NK-92 (cell line): ENCODE results near the gene SSUH2.
"Not testable (repeated sequence)": the region's sequence is repeated elsewhere in the genome, so short reads cannot be mapped to it uniquely, and the experiment has no call there.

Experiments used
- DNase-seq: peaks from one replicate; lab custom pipeline; 2025; ENCODE audit not compliant: unreplicated experiment; lab: John Stamatoyannopoulos, UW

Gene SSUH2

GRCh38 chr3:8644748-8645390 lies at the start of gene SSUH2:
Gene SSUH2 (minus strand): TSS chr3:8644798. CDS start chr3:8644758, 40 bp downstream.
- no peak for DNase-seq

DNA sequence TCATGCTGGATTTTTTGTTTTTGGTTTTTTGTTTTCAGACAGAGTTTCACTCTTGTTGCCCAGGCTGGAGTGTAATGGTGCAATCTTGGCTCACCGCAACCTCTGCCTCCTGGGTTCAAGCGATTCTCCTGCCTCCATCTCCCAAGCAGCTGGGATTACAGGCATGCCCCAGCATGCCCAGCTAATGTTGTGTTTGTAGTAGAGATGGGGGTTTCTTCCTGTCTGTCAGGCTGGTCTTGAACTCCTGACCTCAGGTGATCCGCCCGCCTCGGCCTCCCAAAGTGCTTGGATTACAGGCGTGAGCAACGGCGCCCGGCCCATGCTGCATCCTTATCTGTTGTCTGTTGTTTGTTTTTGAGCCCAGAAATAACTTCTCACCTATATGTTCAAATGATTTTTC lies 46.7 kb upstream of the SSUH2 start:
- DNase-seq, result not testable (repeated sequence)

GRCh38 chr3:8684992-8685391 lies 40.4 kb upstream of the SSUH2 start:
- DNase-seq, result not testable (repeated sequence)

DNA sequence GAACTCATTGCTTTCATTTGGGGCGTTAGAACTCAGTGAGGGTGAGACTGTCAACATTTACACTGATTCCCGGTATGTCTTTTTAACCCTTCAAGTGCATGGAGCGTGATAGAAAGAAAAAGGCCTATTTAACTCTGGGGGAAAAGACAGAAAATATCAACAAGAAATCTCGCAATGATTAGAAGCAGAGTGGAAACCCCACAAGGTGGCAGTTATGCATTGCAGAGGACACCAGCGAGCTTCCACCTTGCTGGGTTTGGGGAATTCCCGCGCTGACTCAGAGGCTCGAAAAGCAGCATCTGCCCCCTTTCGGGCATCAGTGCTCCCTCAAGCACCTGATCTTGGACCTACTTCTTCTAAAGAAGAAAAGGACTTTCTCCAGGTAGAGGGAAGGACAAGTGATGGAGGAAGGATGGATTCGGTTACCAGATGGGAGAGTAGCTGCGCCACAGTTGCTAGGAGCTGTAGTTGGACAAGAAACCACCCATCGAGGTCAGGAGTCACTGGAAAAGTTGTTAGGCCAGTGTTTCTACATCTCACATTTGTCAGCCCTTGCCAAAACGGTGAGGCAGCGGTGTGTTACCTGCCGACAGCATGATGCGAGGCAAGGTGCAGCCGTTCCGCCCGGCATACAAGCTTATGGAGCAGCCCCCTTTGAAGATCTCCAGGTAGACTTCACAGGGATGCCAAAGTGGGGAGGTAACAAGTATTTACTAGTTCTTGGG lies 38.4 kb upstream of the SSUH2 start:
- DNase-seq, result not testable (repeated sequence)

GRCh38 chr3:8681881-8682538 lies 37.4 kb upstream of the SSUH2 start:
- DNase-seq, result not testable (repeated sequence)

DNA sequence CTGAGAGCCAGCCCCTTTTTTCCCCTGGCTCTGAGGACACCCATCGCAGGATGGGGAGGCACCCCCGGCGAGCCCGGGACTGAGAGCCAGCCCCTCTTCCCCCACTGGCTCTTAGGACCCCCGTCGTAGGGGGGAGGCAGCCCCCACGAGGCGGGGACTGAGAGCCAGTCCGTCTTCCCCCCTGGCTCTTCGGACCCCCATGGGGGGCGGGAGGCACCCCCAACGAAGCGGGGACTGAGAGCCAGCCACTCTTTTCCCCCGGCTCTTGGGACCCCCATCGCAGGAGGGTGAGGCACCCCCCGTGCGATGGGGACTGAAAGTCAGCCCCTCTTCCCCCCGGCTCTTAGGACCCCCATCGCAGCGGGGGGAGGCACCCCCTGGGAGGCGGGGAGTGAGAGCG lies 36.8 kb upstream of the SSUH2 start:
- no peak for DNase-seq

- DNase-seq, result not testable (repeated sequence)
Observed at GRCh38 chr3:8679817-8680553, 35.4 kb upstream of the SSUH2 start.

- no peak for DNase-seq
Observed at GRCh38 chr3:8678751-8679150, 34.2 kb upstream of the SSUH2 start.

DNA sequence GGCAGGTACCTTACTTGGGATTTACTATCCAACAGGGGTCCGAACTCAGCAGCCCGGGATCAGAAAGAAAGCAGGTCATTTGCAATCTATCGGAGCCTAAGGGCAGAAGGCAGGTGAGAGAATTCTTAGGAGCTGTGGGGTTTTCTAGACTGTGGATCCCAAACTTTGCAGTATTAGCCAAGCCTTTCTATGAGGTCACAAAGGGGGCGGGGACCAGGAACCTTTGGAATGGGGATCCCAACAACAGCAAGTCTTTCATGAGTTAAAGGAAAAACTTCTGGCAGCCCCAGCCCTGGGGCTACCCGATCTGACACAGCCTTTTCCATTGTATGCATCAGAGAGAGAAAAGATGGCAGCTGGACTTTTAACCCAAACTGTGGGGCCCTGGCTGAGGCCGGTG lies 32.7 kb upstream of the SSUH2 start:
- not testable (repeated sequence) for DNase-seq

DNA sequence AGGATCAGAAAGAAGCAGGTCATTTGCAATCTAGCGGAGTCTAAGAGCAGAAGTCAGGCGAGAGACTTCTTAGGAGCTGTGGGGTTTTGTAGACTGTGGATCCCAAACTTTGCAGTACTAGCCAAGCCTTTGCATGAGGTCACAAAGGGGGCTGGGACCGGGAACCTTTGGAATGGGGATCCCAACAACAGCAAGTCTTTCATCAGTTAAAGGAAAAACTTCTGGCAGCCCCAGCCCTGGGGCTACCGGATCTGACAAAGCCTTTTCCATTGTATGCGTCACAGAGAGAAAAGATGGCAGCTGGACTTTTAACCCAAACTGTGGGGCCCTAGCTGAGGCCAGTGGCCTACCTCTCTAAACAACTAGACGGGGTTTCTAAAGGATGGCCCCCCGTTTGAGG lies 31.0 kb upstream of the SSUH2 start:
- not testable (repeated sequence) for DNase-seq

DNA sequence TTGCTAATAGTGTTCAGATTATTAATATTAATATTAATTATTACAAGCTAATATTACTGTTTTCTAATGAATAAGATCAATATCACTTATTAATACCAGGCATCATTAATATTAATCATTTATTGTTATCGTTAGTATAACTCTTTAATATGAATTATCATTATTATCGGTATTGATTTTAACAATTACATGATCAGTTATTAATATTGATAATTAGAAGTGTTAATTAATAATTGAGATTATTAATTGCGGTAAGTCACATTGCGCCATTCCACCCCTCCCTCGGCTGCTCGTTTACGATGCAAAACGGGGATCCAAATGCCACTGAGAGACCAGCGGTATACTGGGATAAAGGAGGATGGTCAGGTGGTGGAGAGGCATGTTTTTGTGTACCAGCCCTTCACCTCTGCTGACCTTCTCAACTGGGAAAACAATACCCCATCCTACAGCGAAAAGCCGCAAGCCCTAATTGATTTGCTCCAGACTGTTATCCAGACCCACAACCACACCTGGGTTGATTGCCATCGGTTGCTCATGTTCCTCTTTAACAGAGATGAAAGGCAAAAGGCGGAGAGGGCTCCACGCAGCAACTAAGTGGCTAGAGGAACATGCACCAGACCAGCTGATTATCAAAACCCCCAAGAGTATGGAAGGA lies 28.6 kb upstream of the SSUH2 start:
- DNase-seq, result no peak

- DNase-seq, result no peak
Observed at GRCh38 chr3:8669019-8669418, 24.4 kb upstream of the SSUH2 start.

DNA sequence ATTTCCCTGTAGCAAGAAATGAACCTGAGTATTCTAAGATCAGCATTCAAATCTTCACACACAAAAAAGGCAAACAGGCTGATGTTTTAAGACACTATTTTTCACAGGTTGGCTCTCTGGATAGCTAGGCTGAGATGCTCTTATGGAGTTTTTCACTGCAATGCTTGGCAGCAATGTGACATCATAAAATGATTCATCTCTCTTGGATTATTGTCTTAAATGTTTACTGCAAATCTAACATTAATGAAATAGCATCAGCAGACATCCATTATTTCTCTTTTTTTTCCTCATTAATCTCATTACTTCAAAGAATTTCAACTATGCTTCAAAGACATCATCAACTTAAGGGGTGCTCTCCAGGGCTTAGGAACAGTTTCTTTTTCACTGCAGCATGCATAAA lies 23.6 kb upstream of the SSUH2 start:
- DNase-seq, result no peak

DNA sequence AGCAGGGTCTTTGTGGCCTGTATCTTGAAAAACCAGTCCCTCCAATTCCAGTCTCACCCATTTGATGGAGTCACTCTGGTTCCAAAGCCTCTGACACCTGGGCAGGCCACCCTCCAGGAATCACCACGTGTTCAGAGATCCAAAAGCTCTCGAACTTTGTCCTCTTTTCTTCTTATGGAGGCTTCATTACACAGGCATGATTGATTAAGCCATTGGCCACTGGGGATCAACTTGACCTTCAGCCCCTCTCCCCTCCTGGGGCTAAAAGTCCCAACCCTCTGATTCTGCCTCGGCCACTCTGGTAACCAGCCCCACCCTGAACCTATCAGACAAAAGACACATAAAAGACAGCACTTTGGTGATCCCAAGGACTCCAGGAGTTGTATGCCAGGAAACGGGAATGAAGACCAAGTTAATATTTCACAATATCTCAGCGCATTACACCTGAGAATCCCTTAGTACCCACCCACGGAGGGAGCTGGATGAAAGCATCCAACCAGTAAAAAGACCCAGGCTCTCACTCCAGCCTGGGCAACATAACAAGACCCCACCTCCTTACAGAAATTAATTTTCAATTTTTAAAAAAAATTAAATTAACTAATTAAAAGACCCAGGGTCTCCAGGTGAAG lies 23.0 kb upstream of the SSUH2 start:
- DNase-seq, result no peak

DNA sequence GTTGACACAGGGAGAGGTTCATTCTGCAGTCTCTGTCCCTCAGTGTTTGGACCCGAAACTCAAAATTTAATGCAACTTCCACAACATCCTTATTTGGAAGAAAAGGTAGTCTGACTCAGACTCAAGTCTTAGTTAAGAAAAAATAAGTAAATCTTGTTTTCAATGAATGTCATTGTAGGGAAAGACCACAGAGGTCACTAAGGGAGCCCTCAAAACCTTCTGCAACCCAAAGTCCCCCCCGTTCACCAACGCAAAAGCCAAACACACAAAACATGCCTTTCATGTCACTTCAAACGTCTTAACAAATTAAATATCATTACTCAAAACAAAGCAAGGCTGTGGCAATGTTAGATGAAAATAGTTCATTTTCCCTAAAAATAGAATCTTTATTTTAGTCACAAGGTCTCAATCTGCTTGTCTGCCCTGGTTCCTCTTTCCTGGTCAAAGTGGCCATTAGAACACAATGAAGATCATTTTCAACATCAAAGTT lies 20.9 kb upstream of the SSUH2 start:
- DNase-seq, result no peak

- DNase-seq, result no peak
Observed at GRCh38 chr3:8663177-8664061, 18.8 kb upstream of the SSUH2 start.

GRCh38 chr3:8662594-8662993 lies 18.0 kb upstream of the SSUH2 start:
- DNase-seq, result no peak

DNA sequence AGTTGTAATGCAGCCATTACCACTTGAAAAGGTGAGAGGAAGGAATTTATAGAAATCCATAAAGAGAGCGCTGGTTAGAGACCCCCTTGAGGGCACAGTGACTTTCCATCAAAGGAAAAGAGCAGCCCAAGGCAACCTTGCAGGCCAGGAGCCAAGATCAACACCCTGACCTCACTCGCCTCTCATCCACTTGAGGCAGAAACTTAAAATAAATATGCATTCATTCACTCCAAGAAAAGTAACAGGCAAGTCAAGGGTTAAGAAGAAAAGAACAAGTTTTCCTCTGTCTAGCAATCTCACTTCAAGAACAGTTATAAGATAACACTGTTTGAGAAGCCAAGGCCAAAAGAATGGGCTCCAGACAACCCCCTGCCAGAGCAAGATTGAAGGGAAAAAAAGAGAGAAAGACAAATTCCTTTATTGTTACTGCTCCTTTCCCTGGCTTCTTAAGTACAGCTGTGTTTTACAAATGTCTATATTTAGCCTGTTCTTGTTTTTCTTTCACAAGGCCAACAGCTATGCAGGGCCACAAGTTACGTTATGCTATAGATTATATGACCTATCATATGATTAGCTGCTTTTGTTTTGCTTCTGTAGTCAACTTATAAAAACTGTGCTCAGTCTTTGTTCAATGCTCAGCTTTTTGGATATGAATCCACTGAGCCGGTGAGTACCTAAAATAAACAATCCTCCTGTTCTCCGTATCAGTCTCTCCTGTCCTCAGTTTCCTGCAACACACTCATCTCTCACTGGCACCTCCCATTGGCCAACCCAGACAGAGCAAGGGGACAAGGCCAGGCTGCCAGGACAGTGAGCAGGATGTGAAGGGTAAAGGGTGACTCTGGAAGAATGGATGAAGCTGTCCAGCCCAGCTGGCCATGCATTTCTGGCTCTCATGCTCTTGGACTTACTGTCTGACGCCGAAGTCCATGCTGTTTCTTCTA lies 15.8 kb upstream of the SSUH2 start:
- DNase-seq, result no peak
